GM18907 (cell line): ENCODE measurements around the gene NELFB.
A peak's percentile ranks its signal among the peaks of the same experiment; 100 is the strongest.

Source experiments
- ATAC-seq: cut with Tn5 transposase; IDR thresholded peaks from one replicate; pipeline ENCODE4 v1.9.1; 2021; ENCODE audit warnings: mild to moderate bottlenecking, moderate library complexity; ENCODE audit not compliant: unreplicated experiment

Gene NELFB

GRCh38 chr9:137254624-137255447 is at the start of gene NELFB:
TSS of gene NELFB (plus strand) at chr9:137255327.
- peak; percentile 74 for ATAC-seq

- no peak for ATAC-seq
Measured at GRCh38 chr9:137206602-137207001, 48.5 kb upstream of the NELFB start.

- no peak for ATAC-seq
Measured at GRCh38 chr9:137211532-137211931, 43.6 kb upstream of the NELFB start.

DNA sequence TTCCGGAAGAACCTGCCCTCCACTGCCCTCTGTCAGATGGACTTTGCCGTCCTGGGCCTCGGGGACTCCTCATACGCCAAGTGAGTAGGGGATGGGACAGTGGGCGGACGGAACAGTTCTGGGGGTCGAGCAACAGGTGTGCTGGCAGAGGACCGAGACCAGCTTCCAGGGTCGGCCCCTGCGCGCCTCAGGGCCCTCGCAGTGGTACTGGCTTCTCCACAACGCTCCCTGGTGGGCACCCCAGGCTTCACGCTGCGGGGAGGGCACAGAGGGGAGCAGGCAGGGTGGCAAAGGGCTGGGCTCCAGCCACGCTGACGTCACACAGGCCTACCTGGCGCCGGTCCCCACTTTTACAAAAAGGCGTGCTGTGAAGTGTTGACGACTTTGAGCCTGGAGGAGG is 42.6 kb upstream of the NELFB start:
- no peak for ATAC-seq

- ATAC-seq = no peak
Measured at GRCh38 chr9:137213160-137214060, 41.7 kb upstream of the NELFB start.

GRCh38 chr9:137214620-137215019 is 40.5 kb upstream of the NELFB start:
- ATAC-seq = no peak

- no peak for ATAC-seq
Measured at GRCh38 chr9:137215196-137215986, 39.7 kb upstream of the NELFB start.

GRCh38 chr9:137216188-137216965 is 38.8 kb upstream of the NELFB start:
- ATAC-seq = no peak

GRCh38 chr9:137217276-137218211 is 37.6 kb upstream of the NELFB start:
- no peak for ATAC-seq

DNA sequence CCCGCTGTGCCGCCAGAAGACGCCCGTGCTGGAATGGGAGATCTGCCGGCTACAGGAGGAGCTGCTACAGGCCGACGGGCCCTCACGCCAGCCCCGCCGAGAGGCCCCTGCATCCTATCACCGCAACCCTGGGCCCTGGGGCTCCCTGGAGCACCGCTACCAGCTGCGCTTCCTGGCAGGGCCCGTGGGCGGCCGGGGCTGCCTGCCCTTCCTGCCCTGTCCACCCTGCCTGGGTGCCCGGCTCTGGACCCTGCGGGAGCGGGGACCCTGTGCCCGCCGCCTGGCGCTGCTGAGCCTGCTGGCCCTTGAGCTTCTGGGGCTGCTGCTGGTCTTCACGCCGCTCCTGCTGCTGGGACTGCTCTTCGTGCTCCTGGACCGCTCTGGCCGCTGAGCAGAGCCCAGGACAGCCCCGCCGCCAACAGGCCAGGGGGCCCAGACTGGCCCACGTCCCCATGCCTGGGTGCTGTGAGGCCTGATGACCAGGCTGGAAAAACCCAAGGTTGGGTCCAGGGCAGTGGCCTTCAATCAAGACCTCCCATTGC is 36.8 kb upstream of the NELFB start:
- no peak for ATAC-seq

- no peak for ATAC-seq
Measured at GRCh38 chr9:137218754-137219271, 36.3 kb upstream of the NELFB start.

DNA sequence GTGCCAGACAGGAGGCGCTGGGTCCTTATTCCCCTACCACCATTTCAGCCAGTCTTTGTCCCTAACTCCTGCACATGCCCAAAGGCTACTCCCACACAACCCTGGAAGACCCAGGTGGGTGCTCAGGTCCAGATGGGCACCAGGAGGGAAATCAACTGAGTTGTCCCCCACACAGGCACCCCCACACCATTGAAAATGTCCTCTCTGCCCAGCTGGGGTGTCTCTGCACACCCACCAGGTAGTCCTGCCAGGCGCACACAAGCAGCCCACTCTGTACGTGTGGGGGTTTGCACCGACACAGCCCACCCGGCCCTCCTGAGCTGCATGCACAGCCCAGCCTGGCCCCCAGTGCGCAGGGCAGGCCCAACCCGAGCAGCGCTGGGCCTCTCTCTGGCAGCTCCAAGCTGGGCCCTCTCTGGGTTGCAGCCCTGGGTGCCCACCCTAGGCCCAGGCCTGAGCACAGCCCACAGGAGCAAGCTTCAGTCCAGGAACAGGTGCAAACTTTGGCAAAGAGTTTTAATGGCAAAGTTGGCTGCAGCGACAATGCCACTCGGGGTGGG is 35.3 kb upstream of the NELFB start:
- ATAC-seq = no peak

DNA sequence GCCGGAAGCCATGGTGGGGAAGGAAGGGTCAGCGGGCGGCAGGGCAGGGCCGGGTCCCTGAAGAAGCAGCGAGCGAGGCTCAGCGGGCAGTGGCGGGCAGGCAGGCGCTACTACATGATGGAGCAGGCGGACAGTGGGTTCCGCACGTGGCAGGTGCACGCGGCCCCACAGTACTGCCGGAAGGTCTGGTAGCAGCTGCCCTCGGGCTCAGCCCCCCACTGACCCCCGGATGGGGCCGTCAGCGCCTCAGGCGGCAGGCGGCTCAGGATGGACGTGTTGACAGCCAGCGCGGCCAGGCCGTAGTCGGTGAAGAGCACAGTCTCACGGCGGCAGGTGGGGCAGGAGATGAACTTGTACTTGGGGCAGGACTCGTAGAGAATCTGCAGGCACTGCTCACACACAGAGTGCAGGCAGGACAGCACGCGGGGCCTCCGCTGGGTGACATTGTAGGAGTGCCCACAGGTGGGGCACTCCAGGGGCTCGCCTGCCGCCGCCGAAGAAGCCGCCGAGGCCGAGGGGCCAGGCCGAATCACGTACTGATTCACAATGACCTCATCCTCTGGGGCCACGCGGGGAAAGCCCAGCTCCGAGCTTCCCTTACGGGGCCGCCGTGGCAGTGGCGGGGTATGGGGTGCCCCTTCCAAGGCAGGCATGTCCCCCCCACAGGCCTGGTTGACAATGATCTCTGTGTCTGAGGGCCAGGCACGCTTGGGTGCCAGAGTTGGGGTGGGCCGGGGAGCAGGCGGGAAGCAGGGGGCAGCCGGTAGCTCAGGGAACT is 34.6 kb upstream of the NELFB start:
- ATAC-seq = no peak

GRCh38 chr9:137221095-137221505 is 34.0 kb upstream of the NELFB start:
- no peak for ATAC-seq

GRCh38 chr9:137221506-137222111 is 33.5 kb upstream of the NELFB start:
- ATAC-seq = no peak

DNA sequence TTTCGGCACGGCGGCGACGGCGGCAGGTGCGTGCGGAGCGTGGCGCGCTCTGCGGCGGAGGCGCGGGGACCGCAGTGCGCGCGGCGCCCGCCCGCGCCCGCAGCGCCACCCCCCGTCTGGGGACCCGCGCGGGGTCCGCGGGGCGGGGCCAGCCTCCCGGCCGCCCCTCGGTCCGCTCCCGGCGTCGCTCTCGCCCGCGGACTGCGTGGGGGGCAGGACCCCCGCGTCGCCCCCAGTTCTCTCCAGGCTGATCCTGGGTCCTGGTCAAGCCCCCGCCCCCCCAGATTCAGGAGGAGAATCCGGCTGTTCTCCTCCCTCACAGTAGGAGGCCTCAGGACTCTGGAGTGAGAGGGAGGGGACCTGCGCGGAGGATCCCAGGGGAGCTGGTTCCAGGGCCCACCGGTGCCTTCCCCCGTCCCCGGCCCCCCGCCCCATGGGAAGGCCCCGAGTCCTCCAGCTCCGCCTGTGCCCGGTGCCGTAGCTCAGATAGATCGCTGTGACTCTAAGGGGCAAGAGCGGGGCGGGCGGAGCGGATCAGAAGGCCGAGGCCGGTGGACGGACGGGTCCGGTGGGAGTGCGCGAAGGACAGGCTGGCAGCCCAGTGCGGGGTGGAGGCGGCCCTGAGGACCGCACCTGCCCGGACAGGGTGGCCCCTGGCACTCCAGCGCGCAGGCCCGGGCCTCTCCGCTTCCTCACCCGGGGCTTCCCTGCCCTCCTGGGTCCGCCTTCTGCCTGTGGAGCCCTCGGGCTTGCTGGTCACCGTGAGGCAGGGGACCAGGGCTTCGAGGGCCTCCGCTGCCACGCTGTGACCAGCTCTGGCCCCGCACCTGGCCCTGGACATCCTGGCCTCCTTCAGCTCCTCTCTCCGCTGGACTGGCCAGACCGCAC is 32.7 kb upstream of the NELFB start, which contains the start of gene RNF208:
RNF208 (minus strand) TSS at position 51 of the 888 bp plus-strand sequence. CDS start 1,028 bp downstream, outside the sequence.
- peak; percentile 6 for ATAC-seq
